K562 (cell line): ENCODE results near the gene ETV3. TPM values are rescaled to one million over a fixed set of nuclear protein-coding genes. Genes with fewer than 3 reads are reported as not detected.
A peak's percentile ranks its signal among the peaks of the same experiment; 100 is the strongest.

Source experiments
- ATAC-seq: fragments of 200-7000 bp; cut with Tn5 transposase; 3 replicates; pipeline ENCODE4 v1.9.1; 2020; ENCODE audit warnings: moderate library complexity
- BruUV-seq: library from RNA; stranded (reverse); fragments of 400-500 nt; replicated peaks from 2 replicates; lab custom pipeline; 2021; lab: Mats Ljungman, UMichigan
- CTCF ChIA-PET: fragments of 300-600 bp; formaldehyde crosslinking; extraction: SDS; loops from one replicate; lab custom pipeline; 2021; ENCODE audit warnings: low intra/inter-chr PET ratio; lab: Yijun Ruan, JAX
- POLR2A ChIA-PET: fragments of 300-600, 350-650 bp; sonication (Branson Sonifier 250); formaldehyde crosslinking; extraction: SDS; loops from one replicate; lab custom pipeline; 2021; ENCODE audit warnings: antibody characterized with exemption, inconsistent platforms; lab: Yijun Ruan, JAX
- DNase-seq, 4 experiments: peaks; one replicate each; pipeline versions ENCODE4 v3.0.0 to v3.0.0-alpha.2; 2011 to 2018; ENCODE audit warnings: low spot score in 3 of 4, mixed read lengths in 3 of 4; ENCODE audit errors: extremely low read depth in 1 of 4
- FAIRE-seq: peaks from 2 replicates; lab custom pipeline; 2011; peaks lifted over from hg19 to GRCh38; lab: Jason Lieb, UNC
- H2AFZ ChIP-seq: 2 replicates; pipeline ENCODE4 v1.6.0; 2011; ENCODE audit warnings: low read depth, low read length, control low read depth, inconsistent platforms
- H3K27ac ChIP-seq: fragments of 200-600 bp; 3 replicates; pipeline ENCODE4 v1.8.0; 2011; ENCODE audit warnings: low read depth, mild to moderate bottlenecking, control low read depth, inconsistent platforms, low read length, moderate library complexity, mixed read lengths; ENCODE audit errors: extremely low read depth
- H3K27me3 ChIP-seq, 2 experiments: fragments of 300-600 bp in 1 of 2; 2 replicates in 1 of 2; 3 replicates in 1 of 2; pipeline versions ENCODE4 v1.6.0 to v1.8.0; 2011; ENCODE audit warnings: inconsistent platforms in 2 of 2, low read length in 2 of 2, mild to moderate bottlenecking in 1 of 2, mixed read lengths in 1 of 2, moderate library complexity in 1 of 2; ENCODE audit not compliant: control insufficient read depth in 2 of 2, insufficient read depth in 2 of 2
- H3K36me3 ChIP-seq: fragments of 300-600 bp; 3 replicates; pipeline ENCODE4 v1.8.0; 2011; ENCODE audit warnings: mild to moderate bottlenecking, low read length, inconsistent platforms; ENCODE audit not compliant: control insufficient read depth, insufficient read depth
- H3K4me1 ChIP-seq, 2 experiments: fragments of 200-600 bp in 1 of 2; replicated peaks in 1 of 2; 2 replicates in 1 of 2; 3 replicates in 1 of 2; pipeline versions ENCODE4 v1.5.1 to v1.8.0; 2011; ENCODE audit warnings: inconsistent platforms in 2 of 2, low read length in 2 of 2, mild to moderate bottlenecking in 1 of 2, mixed read lengths in 1 of 2, moderate library complexity in 1 of 2; ENCODE audit not compliant: control insufficient read depth in 2 of 2, insufficient read depth in 2 of 2
- H3K4me2 ChIP-seq: 2 replicates; pipeline ENCODE4 v1.6.1; 2011; ENCODE audit warnings: low read length, control low read depth, inconsistent platforms, mixed read lengths; ENCODE audit not compliant: insufficient read depth
- H3K4me3 ChIP-seq: fragments of 200-600 bp; sonication (generic), shearing (Covaris generic); 2 replicates; pipeline ENCODE4 v1.5.1; 2016; ENCODE audit warnings: control low read depth, inconsistent platforms
- H3K79me2 ChIP-seq: fragments of 200-600 bp; 3 replicates; pipeline ENCODE4 v1.8.0; 2011; ENCODE audit warnings: low read length, inconsistent platforms; ENCODE audit not compliant: control insufficient read depth, insufficient read depth
- H3K9ac ChIP-seq, 2 experiments: 2 replicates each; pipeline versions ENCODE4 v1.6.0 to v1.6.1; 2011; ENCODE audit warnings: low read depth in 2 of 2, low read length in 2 of 2, control low read depth in 1 of 2, inconsistent platforms in 1 of 2, mild to moderate bottlenecking in 1 of 2, mixed read lengths in 1 of 2; ENCODE audit not compliant: insufficient read depth in 1 of 2
- H3K9me1 ChIP-seq: one replicate; pipeline ENCODE4 v1.6.0; 2011; ENCODE audit warnings: inconsistent platforms, mild to moderate bottlenecking, low read length, moderate library complexity; ENCODE audit not compliant: control insufficient read depth, insufficient read depth
- H3K9me3 ChIP-seq: replicated peaks from 2 replicates; pipeline ENCODE4 v1.5.1; 2011; ENCODE audit warnings: low read depth, low read length, inconsistent platforms; ENCODE audit not compliant: control insufficient read depth, insufficient read depth
- H4K20me1 ChIP-seq: replicated peaks from 2 replicates; pipeline ENCODE4 v1.6.1; 2011; ENCODE audit warnings: low read length, inconsistent platforms, mixed read lengths; ENCODE audit not compliant: control insufficient read depth, insufficient read depth
- FOXJ2 ChIP-seq: fragments of 200-800 bp; sonication (Bioruptor generic); IDR thresholded peaks from 2 replicates; pipeline ENCODE4 v1.6.1; 2016; ENCODE audit warnings: missing genetic modification characterization, missing compliant biosample characterization
- MAFK ChIP-seq: IDR thresholded peaks from 2 replicates; pipeline ENCODE4 v1.6.1; 2011; ENCODE audit warnings: low read length, improper control_type of control experiment
- NFIC ChIP-seq: fragments of 450-650 bp; IDR thresholded peaks from 2 replicates; pipeline ENCODE4 v1.6.1; 2017; ENCODE audit warnings: mild to moderate bottlenecking, inconsistent platforms
- NFIX ChIP-seq: fragments of 250-450 bp; sonication (Bioruptor Pico); IDR thresholded peaks from 2 replicates; pipeline ENCODE4 v1.4.0; 2020; ENCODE audit warnings: low read depth, mild to moderate bottlenecking, moderate library complexity
- RBM34 ChIP-seq: fragments of 200-400 bp; formaldehyde crosslinking; IDR thresholded peaks from 2 replicates; pipeline ENCODE4 v1.6.1; 2018; ENCODE audit warnings: low read length, borderline replicate concordance; ENCODE audit not compliant: insufficient read depth
- WGBS: fragments of 100-300 bp; shearing (Covaris generic); methylation state at CpG from one replicate; pipeline ENCODE4 v1.1.6; 2016; ENCODE audit warnings: low coverage, mixed read lengths; ENCODE audit not compliant: insufficient coverage; ENCODE audit errors: missing lambda C conversion rate; 5-methylcytosine and 5-hydroxymethylcytosine counted together
- in situ Hi-C: fragments of 300-500 bp; cut with MboI; formaldehyde crosslinking; loops from 4 replicates; pipeline ENCODE4 v1.15.0; 2018; ENCODE audit warnings: inconsistent platforms, mixed read lengths
- intact Hi-C: fragments of 100-400 bp; cut with micrococcal nuclease; formaldehyde crosslinking; loops from 2 replicates; pipeline ENCODE4 v1.14.2; 2022
- polyA plus RNA-seq, 8 experiments: library from polyadenylated mRNA; depleted of rRNA in 4 of 8; stranded (reverse) in 5 of 8; unstranded in 3 of 8; fragments of >200 nt; fragmentation: Nextera tagmentation in 2 of 8; fragmentation: Illumina TruSeq in 1 of 8; extraction: Ambion mirVana in 2 of 8; extraction: Trizol in 1 of 8; gene quantifications; 2 replicates each; pipeline versions ENCODE4 v1.2.1 to v1.2.3, GENCODE V29; 2011 to 2014; ENCODE audit warnings: inconsistent platforms in 1 of 8, missing spikeins in 1 of 8
- total RNA-seq, 7 experiments: library from RNA; depleted of rRNA in 6 of 7; stranded (reverse); fragments of >200 nt in 6 of 7; fragmentation: Illumina TruSeq in 2 of 7; extraction: Trizol in 2 of 7; gene quantifications; 2 replicates each; pipeline versions ENCODE4 v1.2.1 to v1.2.3, GENCODE V29; 2011 to 2021; ENCODE audit warnings: low replicate concordance in 1 of 7

ETV3 gene
- total and polyA plus RNA-seq, 9 of the 15 experiments (the other 6 are each of a cell fraction or from before 2014, with no cell fraction given): 3.1 to 16.0 (median 9.0) TPM

DNA sequence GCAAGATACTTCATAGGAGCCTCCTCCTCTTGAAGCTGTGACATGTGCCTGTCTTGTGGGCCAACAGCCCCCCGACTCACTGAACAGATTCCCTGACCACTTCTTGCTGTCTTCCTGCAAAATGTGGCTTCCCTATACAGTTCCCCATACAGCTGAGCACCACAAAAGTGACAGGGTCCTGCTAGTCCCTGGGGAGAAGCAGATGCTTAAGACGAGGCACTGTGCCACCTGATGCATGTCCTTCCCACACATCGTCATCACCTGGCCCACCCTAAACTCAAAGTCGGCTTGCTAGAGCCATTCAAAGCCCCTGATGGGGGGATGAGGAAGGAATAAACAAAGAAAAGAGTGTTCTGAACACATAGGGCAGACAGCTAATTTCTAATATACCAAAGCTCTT, 29.2 kb upstream of the ETV3 start (continued):
- TF ChIP-seq FOXJ2 (tag) (no peak), RBM34 (no peak)
- TF ChIP-seq, all 486 proteins: peak for 0

DNA sequence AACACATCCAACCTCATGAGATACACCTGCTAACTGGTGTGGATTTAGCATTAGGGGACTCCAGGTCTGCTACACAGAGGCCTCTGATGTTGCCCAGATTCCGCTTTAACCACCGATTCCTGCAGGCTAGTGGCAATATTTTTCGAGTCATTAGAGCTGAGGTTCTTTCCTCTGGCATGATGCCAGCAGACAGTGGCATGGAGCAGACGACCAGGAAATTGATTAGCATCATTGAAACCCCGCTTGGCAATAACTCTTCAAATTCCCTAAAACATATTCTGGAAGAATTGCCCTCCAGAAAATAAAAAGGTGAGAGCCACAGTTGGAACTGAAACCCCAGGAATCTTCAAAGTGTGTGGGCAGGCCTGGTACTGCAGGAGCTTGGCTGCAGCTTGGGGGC, 28.4 kb upstream of the ETV3 start:
- H3K9me1 ChIP-seq: no peaks in the 10 kb centered on the region
- no peak overlapping the region for H2AFZ ChIP-seq
- no TSS peak for BruUV-seq
- TF ChIP-seq NFIC: peak; percentile 84
- peak; percentile 53 for TF ChIP-seq NFIX (CRISPR knock-in tag)
- TF ChIP-seq MAFK: no peak
- H3K79me2 ChIP-seq: no peaks in the 10 kb centered on the region
- ATAC-seq (no peak), FAIRE-seq (no peak), DNase-seq (no peak)
- no peak overlapping the region for H3K4me2 ChIP-seq
- in situ Hi-C loops: loop anchor here (10.0 to 25.0 kb wide), 2 partner anchors 328 to 771 kb away; no protein-coding TSS in a partner anchor
- H3K4me1 ChIP-seq: peaks cover 0 to 4% of the 10 kb centered on the region in 2 experiments; a peak in 1 of 5 replicates
- no peak overlapping the region for H3K9ac ChIP-seq
- intact Hi-C loops: no loop called here
- ChIA-PET POLR2A (no interaction called here), CTCF (no interaction called here)
- H3K27ac ChIP-seq: no peak overlapping the region
- no peak overlapping the region for H3K4me3 ChIP-seq
- peaks cover 39 to 51% of the 10 kb centered on the region in 2 experiments for H3K27me3 ChIP-seq
- H3K9me3 ChIP-seq: no peaks in the 10 kb centered on the region
- no peaks in the 10 kb centered on the region for H4K20me1 ChIP-seq
- no peaks in the 10 kb centered on the region for H3K36me3 ChIP-seq
- WGBS: 3% methylated on average over 5 of the region's 5 CpGs
